Measurements from ENCODE around the gene DNTT.

DNA sequence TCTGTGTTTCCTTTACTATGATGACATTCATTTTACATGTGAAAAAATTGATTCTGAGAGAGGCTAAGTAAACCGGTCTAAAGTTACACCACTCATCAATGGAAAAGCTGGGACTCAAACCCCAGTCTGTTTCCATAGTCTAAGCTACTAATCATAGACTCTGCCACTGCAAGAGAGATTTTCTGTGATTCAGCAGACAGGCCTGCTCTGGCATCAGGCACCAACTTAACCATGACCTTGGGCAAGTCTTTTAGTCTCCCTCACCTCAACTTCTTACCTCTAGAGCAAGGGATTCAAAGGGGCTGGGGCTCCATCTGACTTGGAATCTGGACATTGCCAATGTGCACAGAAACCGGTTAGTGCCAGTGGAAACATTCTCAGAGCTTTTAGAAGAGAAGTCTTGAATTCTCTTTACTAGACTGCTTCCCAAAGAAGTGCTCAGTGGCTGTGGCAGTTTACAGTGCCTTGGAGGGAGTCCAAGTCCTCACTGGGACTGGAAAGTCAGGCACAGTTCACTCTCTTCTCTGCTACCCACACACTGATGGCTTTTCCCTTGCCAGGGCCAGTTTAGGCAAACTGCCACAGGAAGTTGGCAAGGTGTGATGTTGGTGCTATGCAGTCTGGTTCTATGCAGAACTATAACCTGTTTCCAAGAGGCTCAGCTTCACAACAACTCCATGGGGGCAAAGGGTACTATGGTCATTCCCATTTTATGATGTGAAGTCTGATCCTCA, 28.4 kb upstream of the DNTT start:
- TF ChIP-seq, protein P1, sequence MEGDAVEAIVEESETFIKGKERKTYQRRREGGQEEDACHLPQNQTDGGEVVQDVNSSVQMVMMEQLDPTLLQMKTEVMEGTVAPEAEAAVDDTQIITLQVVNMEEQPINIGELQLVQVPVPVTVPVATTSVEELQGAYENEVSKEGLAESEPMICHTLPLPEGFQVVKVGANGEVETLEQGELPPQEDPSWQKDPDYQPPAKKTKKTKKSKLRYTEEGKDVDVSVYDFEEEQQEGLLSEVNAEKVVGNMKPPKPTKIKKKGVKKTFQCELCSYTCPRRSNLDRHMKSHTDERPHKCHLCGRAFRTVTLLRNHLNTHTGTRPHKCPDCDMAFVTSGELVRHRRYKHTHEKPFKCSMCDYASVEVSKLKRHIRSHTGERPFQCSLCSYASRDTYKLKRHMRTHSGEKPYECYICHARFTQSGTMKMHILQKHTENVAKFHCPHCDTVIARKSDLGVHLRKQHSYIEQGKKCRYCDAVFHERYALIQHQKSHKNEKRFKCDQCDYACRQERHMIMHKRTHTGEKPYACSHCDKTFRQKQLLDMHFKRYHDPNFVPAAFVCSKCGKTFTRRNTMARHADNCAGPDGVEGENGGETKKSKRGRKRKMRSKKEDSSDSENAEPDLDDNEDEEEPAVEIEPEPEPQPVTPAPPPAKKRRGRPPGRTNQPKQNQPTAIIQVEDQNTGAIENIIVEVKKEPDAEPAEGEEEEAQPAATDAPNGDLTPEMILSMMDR (conservative IDR thresholded peaks at IDR 0.05), result no peak
- no peak for TF ChIP-seq ZFX (IDR thresholded peaks at IDR 0.05)

Measured in C4-2B (cell line).